ENCODE results near the gene ADAMTS13.

The ADAMTS13 gene

GRCh38 chr9:133424187-133424586 lies 2.0 kb downstream of the ADAMTS13 start:
- TF ChIP-seq CTCF (IDR thresholded peaks at IDR 0.05): no peak

GRCh38 chr9:133425049-133425632 lies 3.0 kb downstream of the ADAMTS13 start:
- TF ChIP-seq CTCF (IDR thresholded peaks at IDR 0.05): no peak

GRCh38 chr9:133426011-133426410 lies 3.8 kb downstream of the ADAMTS13 start:
- no peak for TF ChIP-seq CTCF (IDR thresholded peaks at IDR 0.05)

GRCh38 chr9:133427658-133428348 lies 5.6 kb downstream of the ADAMTS13 start:
- TF ChIP-seq CTCF (IDR thresholded peaks at IDR 0.05): no peak

GRCh38 chr9:133428617-133429101 lies 6.5 kb downstream of the ADAMTS13 start:
- no peak for TF ChIP-seq CTCF (IDR thresholded peaks at IDR 0.05)

GRCh38 chr9:133429214-133429613 lies 7.0 kb downstream of the ADAMTS13 start:
- TF ChIP-seq CTCF (IDR thresholded peaks at IDR 0.05): no peak

- no peak for TF ChIP-seq CTCF (IDR thresholded peaks at IDR 0.05)
Measured at GRCh38 chr9:133429641-133430161, 7.5 kb downstream of the ADAMTS13 start.

Data from LNCAP (cell line).